Germinal center (tissue), 1 donor: ENCODE measurements around the gene FUT2.
"Not testable (repeated sequence)": the region's sequence is repeated elsewhere in the genome, so short reads cannot be mapped to it uniquely, and the experiment has no call there.

Experiments used
- DNase-seq: peaks from one replicate; pipeline ENCODE4 v3.0.0; 2012; ENCODE audit warnings: mixed read lengths, low spot score

Gene FUT2

DNA sequence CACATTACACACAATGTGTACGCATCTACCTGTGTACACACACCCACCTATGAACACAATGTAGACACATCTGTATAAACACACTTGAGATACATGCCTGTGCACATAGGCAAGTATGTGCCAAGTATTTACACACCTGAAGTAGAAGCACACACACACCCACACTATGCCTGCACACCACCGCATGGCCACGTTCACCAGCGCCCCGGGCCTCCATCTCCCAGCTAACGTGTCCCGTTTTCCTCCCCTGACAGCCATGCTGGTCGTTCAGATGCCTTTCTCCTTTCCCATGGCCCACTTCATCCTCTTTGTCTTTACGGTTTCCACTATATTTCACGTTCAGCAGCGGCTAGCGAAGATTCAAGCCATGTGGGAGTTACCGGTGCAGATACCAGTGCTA lies 6.9 kb downstream of the FUT2 start:
- DNase-seq, result no peak

DNA sequence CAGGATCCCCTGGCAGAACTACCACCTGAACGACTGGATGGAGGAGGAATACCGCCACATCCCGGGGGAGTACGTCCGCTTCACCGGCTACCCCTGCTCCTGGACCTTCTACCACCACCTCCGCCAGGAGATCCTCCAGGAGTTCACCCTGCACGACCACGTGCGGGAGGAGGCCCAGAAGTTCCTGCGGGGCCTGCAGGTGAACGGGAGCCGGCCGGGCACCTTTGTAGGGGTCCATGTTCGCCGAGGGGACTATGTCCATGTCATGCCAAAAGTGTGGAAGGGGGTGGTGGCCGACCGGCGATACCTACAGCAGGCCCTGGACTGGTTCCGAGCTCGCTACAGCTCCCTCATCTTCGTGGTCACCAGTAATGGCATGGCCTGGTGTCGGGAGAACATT lies 7.5 kb downstream of the FUT2 start:
- DNase-seq, result no peak

DNA sequence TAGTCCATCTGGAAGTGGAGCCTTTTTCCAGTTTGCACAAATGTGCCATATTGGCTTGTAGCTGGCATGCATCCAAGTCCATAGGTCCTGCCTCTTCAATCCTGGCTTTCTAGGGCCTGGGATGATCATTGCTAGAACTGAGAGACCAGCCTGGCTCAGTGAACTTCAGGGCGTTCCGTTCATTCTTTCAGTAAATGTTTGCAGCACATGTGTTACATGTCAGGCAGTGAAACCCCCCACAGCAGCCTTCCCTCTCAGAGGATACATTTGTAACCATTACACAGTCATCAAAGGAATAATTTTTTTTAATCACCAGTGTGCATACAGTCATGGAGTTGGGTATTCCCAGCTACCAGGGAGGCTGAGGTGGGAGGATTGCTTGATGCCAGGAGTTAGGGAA lies 9.7 kb downstream of the FUT2 start:
- DNase-seq, result no peak

GRCh38 chr19:48708471-48708870 lies 12.7 kb downstream of the FUT2 start:
- no peak for DNase-seq

DNA sequence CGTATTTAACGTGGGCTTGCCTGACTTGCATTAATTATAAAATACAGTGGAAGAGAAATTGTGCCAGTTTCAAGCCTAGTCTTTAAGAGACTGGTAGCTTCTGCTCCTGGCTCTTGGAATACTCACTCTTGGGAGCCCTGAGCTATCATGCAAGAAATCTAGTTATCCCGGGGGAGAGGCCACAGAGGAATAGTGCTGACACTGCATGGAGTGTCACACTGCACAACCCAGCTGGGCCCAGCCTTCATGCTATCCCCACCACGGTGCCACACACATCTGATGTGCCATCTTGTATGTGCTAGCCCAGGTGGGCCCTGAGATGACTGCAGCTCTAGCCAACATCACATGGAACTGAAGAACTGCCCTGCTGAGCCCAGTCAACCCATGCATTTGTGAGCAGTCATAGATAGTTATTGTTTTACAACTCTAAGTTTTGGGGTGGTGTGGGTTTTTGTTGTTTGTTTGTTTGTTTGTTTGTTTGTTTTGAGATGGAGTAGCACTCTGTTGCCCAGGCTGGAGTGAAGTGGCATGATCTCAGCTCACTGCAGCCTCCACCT lies 15.4 kb downstream of the FUT2 start:
- DNase-seq, result no peak

DNA sequence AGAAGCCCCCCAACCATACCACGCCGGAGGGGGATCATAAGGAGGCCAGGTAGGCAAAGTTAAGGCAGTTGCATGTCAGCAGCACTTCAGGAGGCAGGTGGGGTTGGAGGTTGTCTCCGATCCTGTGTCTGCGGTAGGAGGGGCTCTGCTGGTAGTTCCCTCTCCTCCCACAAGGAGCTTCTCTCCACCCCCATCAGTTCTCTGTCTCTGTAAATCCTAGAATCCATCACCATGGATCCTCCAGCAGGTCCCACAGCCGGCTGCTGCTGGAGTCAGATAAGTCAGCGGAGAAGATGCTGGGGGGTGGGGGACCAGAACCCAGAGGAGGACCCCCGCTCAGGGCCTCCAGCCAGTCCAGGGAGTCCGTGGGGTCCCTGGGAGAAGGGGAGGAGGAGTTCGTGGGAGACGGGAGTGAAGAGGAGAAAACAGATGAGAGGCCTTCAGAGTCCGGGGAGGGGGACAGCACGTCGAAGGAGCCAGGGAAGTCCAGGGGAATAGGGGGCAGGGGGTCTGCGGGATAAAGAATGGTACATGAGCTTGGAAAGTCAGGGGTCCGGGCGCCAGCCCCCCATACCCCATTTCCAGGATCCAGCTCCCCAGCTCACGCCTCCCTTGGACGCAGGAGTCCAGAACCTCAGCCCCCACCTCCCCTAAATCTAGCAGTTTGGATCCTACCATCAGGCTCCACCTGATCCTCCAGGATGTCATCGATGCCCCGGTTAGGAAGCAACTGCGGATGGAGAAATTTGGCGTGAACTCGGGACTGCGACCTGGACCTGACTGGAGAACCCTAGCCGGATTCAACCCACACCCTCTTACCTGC lies 17.5 kb downstream of the FUT2 start:
- peak; percentile 38 for DNase-seq

DNA sequence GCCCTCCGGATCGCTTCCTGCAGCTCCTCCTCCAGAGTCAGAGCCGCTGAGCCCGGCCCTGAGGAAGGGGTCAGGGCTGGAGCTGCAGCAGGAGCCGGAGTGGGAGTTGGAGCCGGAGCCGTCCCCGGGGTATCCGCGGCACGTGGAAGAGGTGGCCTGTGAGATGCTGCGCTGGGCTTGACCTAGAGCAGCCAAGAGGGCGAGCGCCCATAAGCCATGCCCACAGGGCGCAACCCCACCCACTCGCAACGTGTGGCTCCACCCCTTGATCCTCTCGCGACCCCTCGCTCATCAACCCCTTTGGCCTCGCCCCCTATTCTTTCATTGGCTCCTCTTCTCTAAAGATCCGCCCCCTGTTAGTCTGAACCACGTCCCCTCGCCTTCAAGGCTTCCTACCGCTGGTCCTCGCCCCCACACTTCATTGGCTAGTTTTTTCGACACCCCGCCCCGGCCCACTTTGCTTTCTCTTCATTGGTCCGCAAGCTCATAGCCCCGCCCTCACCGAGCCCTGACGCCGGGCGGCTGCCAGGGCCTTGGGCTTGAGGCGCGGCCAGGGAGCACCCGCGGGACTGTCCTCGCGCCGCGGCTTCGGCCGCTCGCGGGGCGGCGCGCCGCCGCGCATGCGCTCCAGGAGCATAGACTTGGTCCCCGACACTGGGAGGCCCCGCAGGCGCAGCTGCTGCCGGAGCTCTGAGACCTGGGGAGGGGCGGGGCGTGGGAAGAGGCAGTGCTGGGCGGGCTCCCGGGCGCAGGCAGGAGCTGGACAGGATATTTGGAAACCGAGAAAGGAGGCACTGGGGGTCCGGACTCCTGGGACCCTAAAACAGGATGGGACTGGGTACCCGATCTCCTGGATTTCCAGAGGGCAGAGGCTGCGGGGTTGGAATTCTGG lies 18.3 kb downstream of the FUT2 start:
- peak; percentile 99 for DNase-seq

DNA sequence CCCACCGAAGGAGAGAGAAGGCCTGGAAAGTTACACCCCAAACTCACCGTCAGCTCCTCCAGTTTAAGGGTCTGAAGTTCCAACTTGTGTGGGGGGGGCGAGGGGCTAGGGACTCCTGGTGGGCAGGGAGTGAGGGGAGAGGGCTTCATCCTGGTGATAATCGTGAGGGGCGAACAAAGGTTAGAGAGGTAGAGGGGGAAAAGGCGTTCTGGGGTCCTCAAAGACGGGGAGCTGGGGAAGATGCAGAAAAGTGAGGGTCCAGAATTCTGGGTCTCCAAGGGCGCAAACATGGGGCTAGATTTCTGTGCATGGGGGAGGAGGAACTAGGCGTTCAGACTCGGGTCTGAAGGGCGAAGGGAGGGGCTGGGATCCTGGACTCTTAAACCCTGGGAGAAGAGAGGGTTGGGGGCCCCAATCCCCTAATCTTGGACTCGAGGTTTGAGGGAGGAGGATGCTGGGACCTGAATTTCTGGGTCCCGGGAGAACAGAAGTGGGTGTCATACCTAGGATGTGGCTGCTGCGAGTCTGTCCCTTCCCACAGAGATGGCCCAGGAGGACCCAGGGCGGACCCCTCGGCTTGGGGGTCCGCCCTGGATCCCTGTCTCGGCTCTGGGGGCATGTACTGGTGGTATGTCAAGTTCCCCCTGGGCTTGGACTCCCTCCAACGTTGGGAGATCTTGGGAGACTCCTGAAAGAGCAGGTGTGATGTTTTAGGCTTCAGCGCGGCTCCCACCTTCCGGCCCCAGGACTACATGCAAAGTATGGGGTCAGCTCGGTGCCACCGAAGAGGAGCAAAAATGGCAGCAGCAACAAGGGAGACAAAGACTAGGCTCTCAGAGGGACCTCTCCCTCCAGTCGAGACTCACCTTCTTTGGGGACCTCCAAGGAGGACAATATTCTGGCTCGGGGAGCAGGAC lies 19.2 kb downstream of the FUT2 start:
- no peak for DNase-seq

DNA sequence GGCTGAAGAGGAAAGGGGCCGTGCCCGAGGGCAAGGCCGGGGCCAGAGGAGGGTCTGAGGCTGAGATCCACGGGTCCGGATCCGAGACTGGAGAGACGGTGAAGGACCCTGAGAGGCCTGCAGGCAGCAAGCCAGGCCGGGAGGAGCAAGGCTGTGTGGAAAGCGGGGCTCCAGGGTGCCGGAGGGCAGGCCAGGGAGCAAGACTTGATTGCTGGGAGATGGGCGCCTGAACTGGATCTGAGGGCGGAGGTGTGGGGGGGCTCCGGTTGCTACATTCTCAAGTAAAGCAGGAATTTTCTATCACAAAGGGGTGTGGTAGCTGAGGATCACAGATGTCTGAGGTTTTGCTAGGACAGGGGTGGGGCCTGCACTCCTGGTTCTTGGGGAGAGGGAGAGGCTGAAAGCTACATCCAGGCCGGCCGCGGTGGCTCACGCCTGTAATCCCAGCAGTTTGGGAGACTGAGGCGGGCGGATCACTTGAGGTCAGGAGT lies 20.0 kb downstream of the FUT2 start:
- DNase-seq, result no peak

DNA sequence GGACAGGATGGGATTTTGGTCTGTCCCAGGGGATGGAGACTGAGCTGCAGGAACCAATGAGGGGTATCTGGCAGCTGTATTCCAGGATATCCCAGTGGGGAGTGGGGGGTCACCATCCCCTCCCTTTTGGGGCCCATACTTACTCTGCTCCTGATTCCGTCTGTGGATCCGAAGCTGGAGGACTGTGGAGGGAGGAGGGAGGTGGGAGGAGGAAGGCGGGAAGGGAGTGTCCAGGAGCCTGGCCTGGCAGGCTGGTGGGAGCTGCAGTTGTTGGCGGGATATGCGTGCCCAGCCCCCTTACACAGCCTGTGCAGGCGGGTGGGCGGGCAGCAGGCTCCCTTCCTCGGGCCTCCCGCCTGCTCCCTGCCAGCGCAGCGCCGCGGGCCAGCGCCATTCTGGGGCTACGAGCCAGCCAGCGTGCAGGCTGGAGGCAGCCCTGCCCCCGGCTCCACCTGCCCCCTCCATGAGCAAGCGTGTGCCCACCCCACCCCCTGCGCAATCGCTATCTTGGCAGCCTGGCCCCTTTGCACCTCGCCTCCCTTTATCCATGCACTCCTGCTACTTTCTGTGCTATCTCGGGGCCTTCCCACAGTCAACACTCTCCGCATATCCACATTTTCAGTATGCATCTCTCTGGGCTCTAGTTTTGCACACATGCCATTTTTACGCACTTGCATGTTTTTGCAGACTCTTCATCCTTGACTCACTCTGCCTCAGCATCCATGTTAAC lies 21.0 kb downstream of the FUT2 start:
- DNase-seq, result no peak

DNA sequence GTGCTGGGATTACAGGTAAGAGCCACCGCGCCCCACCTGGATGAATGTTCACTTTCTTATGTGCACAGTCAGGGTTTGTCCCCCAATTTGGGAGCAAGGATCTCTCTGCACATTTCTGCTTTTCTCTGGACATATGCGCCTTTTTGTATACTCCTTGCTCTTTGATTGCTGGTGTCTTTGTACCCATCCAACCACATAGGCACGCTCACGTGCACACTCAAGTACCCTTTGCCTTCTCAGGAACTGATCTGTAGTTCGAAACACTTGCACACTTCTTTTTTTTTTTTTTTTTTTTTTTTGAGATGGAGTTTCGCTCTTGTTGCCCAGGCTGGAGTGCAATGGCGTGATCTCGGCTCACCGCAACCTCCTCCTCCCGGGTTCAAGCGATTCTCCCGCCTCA lies 22.3 kb downstream of the FUT2 start:
- not testable (repeated sequence) for DNase-seq

DNA sequence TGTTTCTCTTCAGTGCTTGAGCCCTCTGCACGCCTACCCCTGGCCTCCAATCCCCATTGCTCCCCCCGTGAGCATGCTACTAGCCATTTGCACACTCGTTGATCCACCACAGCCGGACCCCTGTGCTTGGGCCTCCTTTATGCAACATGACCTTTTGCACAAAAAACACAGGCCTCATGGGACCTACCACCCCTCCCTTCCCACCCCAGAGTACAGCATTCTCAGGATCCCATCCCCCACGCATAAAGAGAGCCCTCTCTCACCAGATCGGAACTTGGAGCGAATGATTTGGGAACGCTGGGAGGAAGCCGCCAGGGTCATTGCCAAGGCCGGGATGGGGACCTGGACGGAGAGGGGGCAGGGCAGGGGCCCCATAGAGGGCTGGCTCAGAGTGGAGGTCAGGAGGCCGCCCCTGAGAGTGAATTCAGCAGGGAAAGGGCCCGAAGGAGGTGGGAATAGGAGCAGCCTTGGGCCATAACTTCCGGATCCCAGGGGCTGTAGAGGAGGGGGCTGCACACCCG lies 23.0 kb downstream of the FUT2 start:
- DNase-seq, result no peak

GRCh38 chr19:48719263-48720171 lies 23.7 kb downstream of the FUT2 start, which contains the start of gene MAMSTR:
Gene MAMSTR (minus strand): TSS chr19:48719725. CDS start chr19:48719031, 694 bp downstream.
- no peak for DNase-seq

GRCh38 chr19:48720251-48720612 lies 24.5 kb downstream of the FUT2 start:
- DNase-seq, result no peak

DNA sequence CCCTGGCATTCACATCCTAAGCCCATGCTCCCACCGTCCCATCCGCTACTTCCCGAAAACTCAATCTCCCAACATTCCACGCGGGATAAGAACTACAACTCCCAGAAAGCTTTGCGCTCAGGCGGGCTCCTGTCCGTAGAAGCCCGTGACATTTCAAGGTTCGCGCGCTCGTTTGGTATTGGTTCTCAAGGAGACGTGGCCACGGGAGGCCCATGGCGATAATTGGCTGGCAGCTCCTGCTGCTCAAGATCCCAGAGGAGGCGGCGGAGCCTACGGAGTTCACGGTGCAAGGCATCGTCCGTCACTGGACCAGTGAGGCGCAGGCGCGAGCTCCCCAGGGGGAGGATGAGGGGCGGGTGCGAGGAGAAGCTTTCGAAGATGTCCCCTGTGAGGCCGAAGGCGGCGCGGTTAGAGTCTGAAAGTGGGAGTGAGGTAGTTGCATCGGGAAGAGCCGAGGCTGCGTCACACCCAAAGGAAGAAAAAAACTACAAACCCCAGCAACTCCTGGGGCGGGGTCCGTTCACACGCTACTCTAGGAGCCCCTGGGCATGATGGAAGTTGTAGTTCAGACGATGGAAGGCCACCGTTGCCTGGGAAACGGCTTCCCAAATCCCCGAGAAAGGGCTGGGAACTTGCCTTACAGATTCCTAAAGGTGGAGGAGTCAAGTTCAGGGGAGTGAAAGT lies 25.0 kb downstream of the FUT2 start:
- peak; percentile 96 for DNase-seq

GRCh38 chr19:48722196-48722708 lies 26.5 kb downstream of the FUT2 start:
- DNase-seq, result no peak

DNA sequence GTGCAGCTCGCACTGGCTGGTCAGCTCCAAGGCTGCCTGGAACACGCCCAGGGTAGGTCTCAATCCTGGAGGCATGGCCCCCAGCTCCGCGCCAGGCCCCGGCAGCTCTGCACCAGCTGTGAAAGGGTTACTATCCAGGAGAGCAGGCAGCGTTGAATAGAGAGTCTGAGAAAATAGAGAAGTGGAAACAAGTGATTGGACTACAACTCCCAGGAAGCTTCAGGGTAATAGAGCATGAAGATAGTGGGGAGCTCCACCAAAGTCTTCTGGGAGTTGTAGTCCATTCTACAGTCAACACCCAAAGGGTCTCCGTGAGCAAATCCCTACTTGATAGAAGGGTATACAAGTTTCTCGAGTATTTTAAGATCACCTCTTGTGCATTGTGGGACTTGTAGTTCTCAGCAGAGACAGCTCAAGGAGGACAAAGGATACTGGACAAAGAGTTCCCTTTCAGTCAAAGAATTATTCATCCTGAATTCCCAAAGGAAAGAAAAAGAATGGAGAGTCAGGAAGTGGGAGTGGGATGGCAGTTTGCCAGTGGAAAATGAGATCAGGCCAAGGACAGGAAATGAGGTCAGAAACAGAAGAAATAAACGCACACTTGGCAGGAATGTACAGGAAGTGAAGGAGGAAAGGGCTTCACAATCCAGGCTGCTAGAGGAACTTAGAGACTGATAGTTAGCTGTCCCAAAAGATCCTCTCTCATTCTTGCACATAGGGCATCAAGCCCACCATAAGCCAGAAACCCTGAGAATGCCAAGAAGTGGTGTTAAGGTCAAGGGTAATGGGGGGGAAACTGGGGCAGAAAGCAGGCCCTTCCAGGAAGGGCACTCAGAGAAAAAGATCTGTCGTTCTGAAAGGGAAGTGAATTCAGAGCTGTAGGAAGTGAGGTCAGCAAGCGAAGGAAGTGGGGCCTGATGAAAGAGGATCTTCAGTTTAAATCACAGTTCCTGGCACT lies 29.3 kb downstream of the FUT2 start:
- DNase-seq, result peak; percentile 82

DNA sequence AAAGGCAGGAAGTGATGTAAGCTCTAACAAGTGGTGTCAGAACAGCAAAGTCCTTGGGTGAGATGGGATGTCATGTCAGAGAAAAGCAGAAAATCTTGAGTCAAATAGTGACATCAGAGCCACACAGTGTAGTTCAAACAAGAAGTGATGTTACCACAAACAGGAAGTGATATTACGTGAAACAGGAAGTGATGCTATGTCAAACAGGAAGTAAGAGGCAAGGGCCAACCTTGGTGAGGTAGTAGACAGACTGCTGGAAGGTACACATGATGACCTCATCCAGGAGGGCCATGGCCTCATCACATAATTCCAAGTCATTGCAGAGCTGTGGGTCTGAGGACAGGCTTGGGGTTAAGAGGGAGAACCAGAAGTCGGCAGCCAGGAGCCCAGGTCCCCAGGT lies 30.8 kb downstream of the FUT2 start:
- peak; percentile 72 for DNase-seq
